ENCODE data around the gene LRP1B.
"Not testable (repeated sequence)": the region's sequence is repeated elsewhere in the genome, so short reads cannot be mapped to it uniquely, and the experiment has no call there.

LRP1B gene

DNA sequence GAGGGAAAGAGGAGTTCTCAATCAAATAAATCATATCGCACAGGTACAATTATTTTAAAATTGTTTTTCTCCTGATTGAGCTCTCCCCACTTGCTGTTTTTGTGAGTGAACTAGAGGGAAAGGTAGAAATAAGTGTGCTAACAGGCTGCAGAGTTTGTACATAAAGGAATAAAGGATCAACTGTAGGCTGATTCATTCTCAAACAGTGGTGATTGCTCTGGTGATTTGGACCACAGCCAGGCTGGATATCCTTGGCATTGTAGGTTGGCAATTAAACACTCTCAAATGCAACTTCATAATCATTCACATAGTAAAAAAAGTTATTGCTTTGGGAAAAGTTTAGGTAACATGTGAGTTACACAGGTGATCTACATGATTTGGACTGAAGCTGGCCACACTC, 29.8 kb downstream of the LRP1B start:
- no peak for DNase-seq (ENCODE audit: low spot score)

DNA sequence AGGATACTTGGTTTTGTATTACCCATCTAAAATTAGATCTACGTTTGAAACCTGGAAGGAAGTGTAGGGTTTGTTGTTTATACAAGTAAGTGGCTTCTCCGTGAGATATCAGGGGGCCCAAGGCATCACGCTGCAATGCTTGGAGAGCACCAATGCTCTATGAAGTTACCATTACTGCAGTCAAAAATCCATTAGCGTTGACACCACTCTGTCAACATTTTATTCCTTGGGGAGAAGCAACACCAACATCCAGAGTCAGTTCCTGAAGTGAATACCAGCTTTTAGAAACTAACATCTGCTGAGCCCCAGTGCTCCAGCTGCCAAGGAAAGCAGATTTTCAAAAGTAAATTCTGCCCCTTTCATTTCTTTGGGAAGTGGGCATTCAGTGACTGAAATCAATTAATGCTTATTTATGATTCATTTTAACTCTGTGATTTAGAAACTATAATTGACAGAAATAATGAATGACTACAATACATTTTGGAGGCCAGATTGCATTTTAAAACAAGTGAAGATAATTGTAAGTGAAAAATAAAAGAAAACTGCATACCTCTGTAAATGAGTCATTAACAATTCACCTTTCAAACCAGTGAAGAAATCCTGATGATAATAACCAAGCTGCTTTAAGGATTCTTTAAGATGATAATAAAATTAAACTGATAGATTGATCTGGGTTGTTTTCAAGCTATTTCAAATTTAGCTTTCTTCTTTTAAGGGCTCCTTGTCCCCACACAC, 30.5 kb downstream of the LRP1B start:
- no peak for DNase-seq (ENCODE audit: low spot score)

DNA sequence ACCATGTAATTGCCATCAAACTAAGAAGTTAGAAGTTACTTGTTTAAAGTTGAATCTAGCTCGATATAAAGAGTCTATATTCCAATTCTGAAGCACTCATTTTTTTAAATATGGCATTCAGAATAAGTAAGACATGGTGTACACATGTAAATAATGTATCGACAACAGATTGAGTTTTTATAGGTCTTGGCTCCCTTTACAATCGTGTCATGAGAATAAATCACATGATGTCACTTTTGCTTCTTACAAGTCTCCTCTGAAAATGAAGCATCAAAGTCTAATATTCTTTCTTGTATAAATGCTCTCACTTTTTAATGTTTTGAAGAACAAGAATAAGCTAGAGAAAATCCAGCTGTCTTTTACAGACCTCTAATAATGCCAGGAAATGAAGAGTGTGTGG, 33.1 kb downstream of the LRP1B start:
- DNase-seq (ENCODE audit: low spot score) = no peak

DNA sequence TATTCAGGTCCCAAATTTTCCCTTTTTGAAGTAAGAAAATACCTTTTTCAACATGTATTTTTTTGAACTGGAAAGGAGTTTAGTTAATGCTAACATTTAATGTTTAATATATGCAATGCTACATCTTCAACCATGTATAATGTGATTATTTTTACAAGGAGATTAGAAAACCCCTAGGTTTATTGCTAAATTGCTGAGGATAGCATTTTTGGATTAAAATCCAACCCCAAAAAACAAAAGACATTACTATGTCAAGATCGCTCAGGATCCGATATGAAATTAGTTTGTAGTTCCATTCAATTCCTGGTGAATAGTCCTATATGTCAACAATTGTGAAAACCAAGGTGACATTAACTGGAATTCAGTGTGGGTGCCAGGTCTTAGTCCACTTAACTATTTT, 35.2 kb downstream of the LRP1B start:
- no peak for DNase-seq (ENCODE audit: low spot score)

DNA sequence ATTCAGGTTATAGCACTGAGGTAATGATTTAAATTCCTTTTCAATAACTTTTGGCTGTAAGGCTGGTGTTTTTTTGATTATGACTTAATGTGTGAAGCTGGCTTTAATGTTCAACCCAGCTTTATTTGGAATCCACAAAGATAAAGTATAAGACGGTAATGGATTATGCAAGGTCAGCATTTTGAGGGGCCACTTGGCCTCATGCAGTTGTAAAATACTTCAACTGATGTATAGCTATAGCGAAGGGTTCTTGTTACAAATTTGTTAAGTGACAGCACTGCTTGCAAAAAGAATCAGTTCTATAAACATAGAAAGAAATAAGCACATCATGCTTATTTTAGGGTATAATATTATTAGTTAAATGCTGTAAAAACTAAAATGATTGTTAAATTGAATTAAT, 36.6 kb downstream of the LRP1B start:
- no peak for DNase-seq (ENCODE audit: low spot score)

DNA sequence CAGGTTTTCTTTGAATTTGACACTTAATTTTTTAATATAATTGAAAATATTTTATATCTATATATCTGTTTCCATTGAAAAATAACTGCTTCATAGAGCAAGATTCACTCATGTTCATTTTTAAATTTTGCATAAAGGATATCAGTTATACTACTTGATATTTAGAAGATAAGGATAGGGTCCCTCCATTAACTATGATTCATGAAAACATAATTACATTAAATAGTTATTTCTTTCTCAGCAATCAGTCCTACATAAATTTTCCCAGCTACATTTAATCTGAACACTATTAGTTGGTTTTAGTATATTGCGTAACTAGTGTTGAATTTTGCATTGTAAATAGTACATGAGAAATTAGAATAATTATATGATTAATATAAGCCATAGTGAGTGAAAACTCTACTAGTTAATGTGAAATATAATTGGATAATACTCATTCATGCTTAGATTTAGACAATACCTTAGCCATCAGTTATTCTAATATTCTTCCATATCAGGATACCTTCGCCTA, 42.7 kb downstream of the LRP1B start:
- DNase-seq (ENCODE audit: low spot score) = no peak

DNA sequence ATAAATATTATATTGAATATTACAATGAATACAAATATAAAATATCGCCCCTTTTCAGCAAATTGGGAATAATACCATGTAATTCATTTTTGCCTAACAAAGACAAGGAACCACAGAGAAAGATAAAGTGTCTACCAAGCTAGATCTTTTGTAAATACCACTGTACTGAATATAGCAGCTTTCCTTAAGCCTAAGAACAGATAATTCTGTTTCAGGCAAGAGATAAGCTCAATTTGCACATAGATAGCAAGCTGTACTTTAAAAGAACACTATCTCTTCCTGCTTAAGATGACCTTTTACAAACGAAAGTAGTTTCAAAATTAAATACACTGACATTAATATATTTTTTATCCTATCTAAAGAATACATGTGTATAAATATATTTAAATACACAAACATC, 43.2 kb downstream of the LRP1B start:
- not testable (repeated sequence) for DNase-seq (ENCODE audit: low spot score)

DNA sequence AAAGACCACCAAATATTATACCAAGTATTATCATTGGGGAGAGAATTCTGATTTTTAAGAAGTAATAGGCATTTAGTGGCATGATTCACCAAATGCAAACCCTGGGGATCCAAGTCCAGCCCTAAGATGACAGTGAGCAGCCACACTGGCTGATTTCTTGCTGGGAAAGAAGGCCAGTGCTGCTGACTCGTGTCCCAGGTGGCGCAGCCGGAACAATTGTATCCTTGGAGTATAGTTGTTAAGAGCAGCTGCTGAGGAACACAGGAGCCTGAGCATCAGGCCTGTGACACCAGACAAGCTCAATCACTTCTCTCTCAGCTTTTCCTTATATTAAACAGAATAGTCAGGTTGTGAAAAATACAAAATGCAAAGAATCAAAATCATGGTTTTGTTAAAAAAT, 48.4 kb downstream of the LRP1B start:
- DNase-seq (ENCODE audit: low spot score) = no peak

DNA sequence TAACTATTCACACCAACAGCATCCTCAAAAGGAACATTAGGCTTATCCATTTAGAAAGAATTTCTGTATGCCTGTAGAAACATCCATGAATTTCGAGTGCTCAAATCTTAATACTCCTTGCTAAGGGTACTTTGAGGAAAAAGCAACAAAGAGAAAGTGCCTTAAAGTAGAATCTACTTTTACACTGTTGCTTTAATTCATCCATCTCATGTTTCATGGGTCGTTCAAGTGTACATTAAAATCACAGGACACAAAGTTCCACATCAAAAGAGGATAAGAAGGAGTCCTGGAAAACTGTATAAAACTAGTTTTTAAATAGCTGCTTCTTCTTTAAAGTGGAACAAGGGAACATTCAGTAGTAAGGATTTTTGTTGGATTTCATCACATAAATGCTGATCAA, 54.5 kb downstream of the LRP1B start:
- DNase-seq (ENCODE audit: low spot score) = no peak

DNA sequence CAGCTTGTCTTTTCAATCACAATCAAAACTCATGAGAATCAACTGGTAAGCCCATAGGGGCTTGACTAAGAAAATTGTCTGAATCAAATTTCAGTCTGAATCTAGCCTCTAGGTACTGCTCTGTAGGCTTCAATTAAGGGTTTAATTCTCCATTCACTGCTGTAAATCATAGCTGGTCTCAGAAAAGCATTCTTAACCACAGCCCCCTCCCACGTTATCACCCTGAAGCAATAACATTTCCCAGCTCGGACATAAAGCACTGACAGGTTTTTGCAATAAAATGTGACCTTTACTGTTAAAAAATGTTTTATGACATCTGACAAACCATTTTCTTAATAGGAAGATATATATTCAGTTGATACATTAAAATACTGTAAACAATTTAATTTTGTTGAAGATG, 55.0 kb downstream of the LRP1B start:
- no peak for DNase-seq (ENCODE audit: low spot score)

DNA sequence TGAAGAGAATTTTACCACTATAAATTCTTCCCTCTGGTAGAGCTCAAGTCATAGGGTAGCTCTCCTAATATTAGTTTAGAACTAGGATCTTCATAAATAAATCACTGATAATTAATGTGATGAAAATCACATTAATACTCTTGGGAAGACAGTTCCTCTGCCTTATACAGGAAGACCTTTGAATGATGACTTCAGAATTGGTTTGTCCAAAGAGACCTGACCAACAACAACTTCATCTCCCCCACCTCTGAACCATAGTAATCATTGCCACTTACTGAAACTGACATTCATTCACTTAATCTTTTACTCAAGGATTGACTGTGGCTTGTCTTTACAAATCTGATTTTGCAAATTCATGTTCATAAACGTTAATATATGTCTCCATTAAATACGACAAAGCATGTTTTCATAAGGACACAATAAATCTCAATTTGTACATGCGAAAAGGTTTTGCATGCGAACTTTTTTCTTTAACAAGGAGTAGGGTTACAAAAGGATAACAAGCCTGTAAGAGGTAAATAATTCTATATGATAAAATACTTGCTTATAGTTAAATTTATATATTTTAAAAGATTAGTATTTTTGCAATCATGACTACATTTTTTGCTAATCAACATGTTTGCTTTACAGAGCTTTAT, 61.4 kb downstream of the LRP1B start:
- DNase-seq (ENCODE audit: low spot score) = no peak

DNA sequence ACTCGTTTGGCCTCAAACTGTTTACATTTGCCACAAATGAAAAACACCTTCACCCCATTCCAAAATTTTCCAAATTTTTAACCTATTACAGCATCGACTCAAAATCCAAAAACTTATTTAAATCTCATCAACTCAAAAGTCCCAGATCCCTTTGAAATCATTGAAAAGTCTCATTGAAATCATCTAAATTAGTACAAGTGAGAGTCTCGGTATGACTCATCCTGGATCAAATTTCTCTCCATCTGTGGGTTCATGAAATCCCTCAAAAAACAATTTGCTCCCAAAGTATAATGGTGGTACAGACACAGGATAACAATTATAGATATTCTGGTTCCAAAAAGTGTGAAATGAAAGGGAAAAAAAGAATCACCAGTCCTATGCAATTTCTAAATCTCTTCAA, 65.1 kb downstream of the LRP1B start:
- no peak for DNase-seq (ENCODE audit: low spot score)

DNA sequence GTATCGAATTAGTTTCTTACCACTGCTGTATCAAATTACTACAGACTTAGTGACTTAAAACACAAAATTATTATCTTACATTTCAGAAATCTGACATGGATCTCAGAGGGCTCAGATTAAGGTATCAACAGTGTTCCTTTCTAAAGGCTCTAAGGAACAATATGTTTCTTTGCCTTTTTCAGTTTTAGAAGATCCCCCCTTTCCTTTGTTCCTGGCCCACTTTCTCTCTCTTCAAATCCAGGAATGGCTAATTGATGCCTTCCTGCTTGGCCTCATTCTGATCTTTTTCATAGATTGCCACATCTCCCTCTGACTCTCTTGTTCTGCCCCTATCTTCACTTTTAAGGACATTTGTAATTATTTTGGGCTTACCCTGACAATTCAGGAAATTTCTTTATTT, 65.7 kb downstream of the LRP1B start:
- no peak for DNase-seq (ENCODE audit: low spot score)

DNA sequence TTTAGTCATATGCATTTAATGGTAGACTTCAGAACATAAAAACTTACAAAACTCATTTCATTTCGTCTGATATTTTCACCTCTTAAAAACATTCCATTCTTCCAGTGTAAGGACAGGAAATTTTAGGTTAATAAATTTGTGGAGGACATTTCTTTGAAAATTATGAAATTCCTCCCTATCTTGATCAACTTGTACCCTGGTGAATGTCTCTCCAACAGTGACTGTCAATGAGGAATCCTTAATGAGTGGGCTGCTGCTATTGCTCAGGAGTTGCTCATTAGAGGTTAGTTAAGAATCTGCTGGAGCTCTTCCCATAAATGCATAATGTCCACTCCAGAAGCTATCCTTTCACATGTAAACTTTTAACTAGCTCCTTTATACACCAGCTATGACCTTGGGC, 69.1 kb downstream of the LRP1B start:
- DNase-seq (ENCODE audit: low spot score) = no peak

DNA sequence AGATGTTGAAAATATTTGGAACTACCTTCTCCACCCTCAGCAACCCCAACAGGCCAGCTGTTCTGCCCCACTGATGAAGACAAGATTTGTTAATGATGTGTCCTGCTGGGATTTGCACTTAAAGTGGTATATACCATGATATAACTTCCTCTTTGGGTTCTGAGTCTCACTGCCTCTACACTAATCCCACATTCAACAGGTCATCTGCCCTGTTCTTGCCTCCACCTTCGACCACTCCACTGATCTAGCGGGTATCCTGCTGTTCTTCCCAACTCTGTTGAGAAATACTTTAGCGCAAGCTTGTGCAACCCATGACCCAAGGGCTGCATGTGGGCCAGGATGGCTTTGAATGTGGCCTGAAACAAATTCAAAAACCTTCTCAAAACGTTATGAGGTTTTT, 72.7 kb downstream of the LRP1B start:
- no peak for DNase-seq (ENCODE audit: low spot score)

DNA sequence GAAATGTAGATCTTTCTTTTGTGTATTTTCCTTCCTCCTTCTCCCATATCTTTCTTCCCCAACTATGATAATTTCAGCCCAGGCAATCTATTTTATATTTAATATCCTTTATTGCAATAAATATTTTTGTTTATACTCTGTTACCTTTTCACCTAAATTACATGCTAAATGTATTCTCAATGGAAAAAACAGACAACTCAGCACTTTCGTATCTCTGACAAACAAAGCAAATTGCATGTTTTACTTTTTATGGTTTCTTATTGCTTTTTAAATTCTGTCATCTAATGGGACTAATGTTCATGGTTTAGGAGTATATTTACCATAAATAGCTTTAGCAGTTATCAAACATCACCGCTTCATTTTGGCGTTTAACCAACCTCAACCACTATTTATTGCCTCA, 74.0 kb downstream of the LRP1B start:
- no peak for DNase-seq (ENCODE audit: low spot score)

DNA sequence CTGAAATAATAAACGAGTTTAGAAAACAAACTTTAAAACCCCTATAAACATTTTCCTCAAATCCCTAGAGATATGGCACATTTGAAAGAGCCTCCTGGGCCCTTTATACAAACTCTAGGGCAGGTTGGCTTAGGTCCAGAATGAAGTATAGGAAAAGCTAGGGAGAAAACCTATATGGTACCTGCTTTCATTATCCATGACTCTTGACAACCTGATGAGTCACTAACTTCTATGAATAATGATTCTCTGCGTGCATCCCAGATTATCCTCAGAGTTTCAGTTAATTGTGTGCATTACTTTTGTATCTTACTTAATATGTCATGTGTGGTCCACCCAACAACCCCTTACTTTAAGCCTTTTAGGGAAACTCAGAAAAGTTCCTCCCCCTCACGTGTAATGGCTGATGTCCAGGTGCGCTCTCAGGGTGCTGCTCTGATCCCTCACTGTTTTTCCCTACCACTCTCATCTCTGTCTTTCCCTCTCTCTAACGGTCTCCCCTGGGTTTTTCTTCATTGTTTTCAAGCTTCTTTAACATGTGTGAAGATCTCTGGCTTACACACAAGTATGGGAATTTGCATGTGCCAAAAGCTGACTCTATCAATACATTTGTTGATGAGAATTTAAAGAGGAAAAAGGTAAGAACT, 78.5 kb downstream of the LRP1B start:
- DNase-seq (ENCODE audit: low spot score) = no peak

DNA sequence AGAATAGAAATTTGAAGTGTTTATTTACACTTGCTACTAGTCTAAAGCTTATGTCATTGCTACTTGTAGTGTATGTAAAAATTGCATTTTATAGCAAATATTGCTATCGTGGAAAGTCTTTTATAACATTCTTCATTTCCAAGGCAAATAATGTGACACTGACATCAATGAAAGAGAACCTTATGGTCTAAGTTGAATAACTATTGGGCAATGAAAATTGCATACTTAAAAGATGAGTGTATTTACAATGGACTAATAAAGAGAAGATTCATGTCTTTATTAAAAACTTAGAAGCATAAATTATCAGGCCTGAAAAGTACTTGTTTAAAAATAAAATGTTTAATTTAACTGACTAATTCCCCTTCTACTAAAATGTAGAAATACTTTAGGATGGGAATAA, 82.2 kb downstream of the LRP1B start:
- no peak for DNase-seq (ENCODE audit: low spot score)

DNA sequence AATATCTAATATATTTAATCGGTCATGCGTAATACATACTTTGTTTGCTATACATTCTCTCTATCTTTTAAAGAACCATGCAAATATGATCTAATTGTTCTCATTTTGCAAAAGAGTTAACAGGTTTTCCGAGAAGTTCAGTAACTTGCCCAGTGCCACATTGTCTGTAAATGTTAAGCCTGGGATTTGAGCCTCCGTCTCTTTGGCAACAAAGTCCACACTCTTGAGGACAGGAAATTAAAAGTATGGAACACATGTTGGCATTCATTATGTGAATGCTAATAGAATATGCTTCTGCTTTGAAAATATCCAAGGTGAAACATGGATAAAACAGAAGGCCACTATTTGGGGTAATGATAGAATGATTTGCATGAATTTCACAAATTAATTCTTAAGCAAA, 85.2 kb downstream of the LRP1B start:
- DNase-seq (ENCODE audit: low spot score) = no peak

DNA sequence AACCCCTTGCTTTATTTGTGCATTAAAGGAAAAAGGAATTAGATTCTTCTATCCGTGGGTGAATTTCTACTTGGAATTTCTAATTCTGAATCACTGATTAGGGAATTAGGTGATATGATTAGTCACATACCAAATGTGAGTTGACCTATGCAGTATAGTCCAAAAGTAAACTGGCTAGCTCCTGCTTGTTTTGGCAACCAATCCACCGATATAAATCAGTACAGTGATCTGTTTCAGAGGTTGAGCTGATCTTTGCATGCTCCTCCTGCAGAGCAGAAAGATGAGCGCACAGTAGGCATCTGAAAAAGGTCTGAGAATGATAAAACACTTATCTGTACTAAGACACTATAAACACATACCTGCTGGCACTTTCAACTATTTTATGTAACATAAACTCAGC, 86.6 kb downstream of the LRP1B start:
- DNase-seq (ENCODE audit: low spot score) = no peak

DNA sequence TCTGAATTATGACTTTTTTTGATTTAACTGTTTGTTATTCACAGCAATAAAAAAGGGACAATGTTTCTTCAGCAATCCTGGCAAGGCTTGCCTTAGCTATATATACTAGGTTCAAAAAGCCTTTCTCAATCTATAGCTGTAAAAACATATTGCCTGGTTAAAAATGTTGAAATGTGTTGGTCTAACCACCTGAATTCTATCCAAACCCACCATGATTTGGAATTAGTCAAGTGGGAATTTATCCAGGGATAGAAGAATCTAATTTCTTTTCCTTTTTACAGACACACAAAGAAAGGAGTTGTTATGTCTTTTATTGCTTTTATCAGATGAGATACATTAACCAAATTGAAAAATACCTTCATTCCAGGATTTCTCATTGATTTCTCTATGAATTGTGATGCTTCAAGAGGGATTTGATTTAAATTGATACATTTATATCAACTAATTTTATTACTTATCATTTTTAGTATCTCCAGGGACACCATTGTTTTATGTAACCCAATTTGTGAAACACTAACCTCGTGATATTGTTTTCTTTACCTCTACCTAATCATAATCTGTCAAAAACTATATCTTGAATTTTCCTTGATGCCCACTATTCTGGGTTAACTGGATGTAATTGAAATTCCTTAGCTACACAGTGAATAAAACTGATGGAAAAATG, 88.1 kb downstream of the LRP1B start:
- DNase-seq (ENCODE audit: low spot score) = no peak

DNA sequence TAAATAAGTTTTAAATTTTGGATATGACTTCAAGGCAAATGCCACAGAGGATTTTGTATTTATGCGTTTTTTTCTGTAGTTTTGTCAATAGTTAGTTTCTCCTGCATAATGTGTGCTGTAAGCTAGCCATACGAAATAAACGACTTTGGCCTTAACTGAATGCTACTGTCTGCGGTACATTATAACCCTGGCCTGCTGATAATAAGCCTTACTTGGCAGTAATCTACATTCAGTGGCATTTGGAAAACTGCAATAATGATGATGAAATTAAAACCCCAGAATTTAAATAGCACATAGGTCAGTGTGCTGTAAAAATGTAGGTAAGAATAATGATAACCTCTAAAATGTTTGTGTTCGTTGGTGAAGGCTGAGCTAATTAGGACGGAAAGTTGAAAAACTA, 88.8 kb downstream of the LRP1B start:
- DNase-seq (ENCODE audit: low spot score) = no peak

DNA sequence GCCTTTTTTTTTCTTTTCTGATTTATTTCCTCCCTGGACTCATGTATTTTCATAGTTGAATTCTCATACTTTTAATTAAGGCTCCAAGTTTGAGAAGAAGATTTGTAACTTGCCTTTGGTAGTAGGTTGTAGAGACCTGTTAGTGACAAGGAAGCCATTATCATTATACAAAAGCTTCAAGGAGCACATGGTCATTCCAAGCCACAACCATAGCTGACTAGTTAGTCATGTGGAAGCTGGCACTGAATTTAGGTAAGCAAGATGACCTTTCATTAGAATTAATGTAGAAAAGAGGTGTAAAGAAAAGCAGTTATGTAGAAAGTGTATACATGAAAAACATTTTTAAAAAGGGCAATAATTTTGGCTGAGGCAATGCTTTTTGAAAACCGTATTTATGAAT, 89.7 kb downstream of the LRP1B start:
- no peak for DNase-seq (ENCODE audit: low spot score)

All from CD4-positive, alpha-beta T cell treated with Interleukin-2 at 100 ng/mL for 4 hours (primary cell).